Ovary (tissue), 9 donors: ENCODE data around the gene LYPD8. TPM values are rescaled to one million over a fixed set of nuclear protein-coding genes. Genes with fewer than 3 reads are reported as not detected.

Source experiments
- DNase-seq, 5 donors: peaks; one replicate each; pipeline ENCODE4 v3.0.0-alpha.2; 2019 to 2020
- H3K27ac ChIP-seq, 2 donors: fragments of 200-600 bp; one replicate each; pipeline versions ENCODE4 v1.5.1 to v1.8.0; 2019 to 2022
- H3K27me3 ChIP-seq: fragments of 200-600 bp; one replicate; pipeline ENCODE4 v1.8.0; 2022
- H3K36me3 ChIP-seq: fragments of 200-600 bp; sonication (generic); one replicate; pipeline ENCODE4 v1.5.1; 2019
- H3K4me1 ChIP-seq: one replicate; pipeline ENCODE4 v1.8.1; 2013; ENCODE audit warnings: mild to moderate bottlenecking, moderate library complexity; ENCODE audit not compliant: insufficient read depth
- H3K4me3 ChIP-seq: fragments of 200-600 bp; sonication (generic); one replicate; pipeline ENCODE4 v1.5.1; 2017
- H3K9me3 ChIP-seq, 2 donors: fragments of 200-600 bp in 1 of 2; sonication (generic) in 1 of 2; one replicate each; pipeline versions ENCODE4 v1.5.1 to v1.8.1; 2013 to 2019; ENCODE audit warnings: mild to moderate bottlenecking in 1 of 2, moderate library complexity in 1 of 2
- CTCF ChIP-seq, 3 donors: fragments of 450-650 bp in 2 of 3; fragments of 200-600 bp in 1 of 3; IDR thresholded peaks; one replicate each; pipeline versions ENCODE4 v1.5.1 to v1.8.0; 2016 to 2022; ENCODE audit warnings: antibody characterized with exemption in 3 of 3, mild to moderate bottlenecking in 1 of 3
- EP300 ChIP-seq: sonication (generic); formaldehyde crosslinking; IDR thresholded peaks from one replicate; pipeline ENCODE4 v1.6.1; 2017; ENCODE audit warnings: antibody characterized with exemption
- POLR2A ChIP-seq: fragments of 450-650 bp; IDR thresholded peaks from one replicate; pipeline ENCODE4 v1.6.1; 2017; ENCODE audit warnings: antibody characterized with exemption, mild to moderate bottlenecking, moderate library complexity
- WGBS, 3 donors: extraction: QIAGEN DNeasy Blood & Tissue Kit in 1 of 3; methylation state at CpG; one replicate each; pipeline versions ENCODE4 v1.1.5 to v1.1.7; 2013 to 2017; 5-methylcytosine and 5-hydroxymethylcytosine counted together
- intact Hi-C, 4 donors: fragments of 100-400 bp; cut with DNase I; formaldehyde crosslinking; loops; one replicate each; pipeline versions ENCODE4 v1.11.0 to v1.15.1; 2022 to 2023
- polyA plus RNA-seq, 2 donors: library from polyadenylated mRNA; stranded (reverse); fragments of 200-250 nt in 1 of 2; fragments of 350-450 nt in 1 of 2; fragmentation: Illumina TruSeq in 1 of 2; extraction: RNeasy Lipid Tissue Mini Kit (QIAGEN cat#74804) in 1 of 2; gene quantifications; one replicate each; pipeline ENCODE4 v1.2.3, GENCODE V29; 2013 to 2014
- total RNA-seq, 7 donors: library from RNA; depleted of rRNA in 2 of 7; stranded (reverse); fragments of >200 nt in 2 of 7; fragmentation: NEBNext Ultra II Directional in 3 of 7; extraction: Animal tissue kit (Norgen Biotek cat#: 25700) in 3 of 7; gene quantifications; one replicate each; pipeline versions ENCODE4 v1.1.0 to v1.2.4, GENCODE V29; 2016 to 2023
- donor health status: DM: no; HTN: no; CAD: no; lungs with moderate emphysema.
- donor health status: DM: no; HTN: no; CAD: no.
- donor health status: Bipolar disorder and iron deficiency.
- donor health status: DM: yes; HTN: yes; CAD: no.
- donor health status: DM: no; HTN: no; CAD: no.
- donor health status: DM: yes; HTN: yes; CAD: no.

Gene LYPD8
- total and polyA plus RNA-seq, 9 donors: 0.24 TPM; not detected in 8

- TF ChIP-seq POLR2A: no peak
- TF ChIP-seq EP300: no peak
- no peak for TF ChIP-seq CTCF (IDR thresholded peaks at IDR 0.05)
- Histone ChIP-seq H3K27me3 (no peaks in the 10 kb centered on the region), H3K4me3 (no peak overlapping the region), H3K27ac (no peak overlapping the region), H3K4me1 (no peaks in the 10 kb centered on the region), H3K36me3 (no peaks in the 10 kb centered on the region), H3K9me3 (no peaks in the 10 kb centered on the region)
- intact Hi-C loops: no loop called here
- 76 to 83% (median 82%) methylated on average over 16 of the region's 16 CpGs for WGBS, 3 donors
- no peak for DNase-seq
These were observed 27.0 kb upstream of the LYPD8 start for GRCh38 chr1:248782416-248783141.

- intact Hi-C loops: no loop called here
- no peaks in the 10 kb centered on the region for H3K27me3 ChIP-seq
- no peak overlapping the region for H3K27ac ChIP-seq
- no peak overlapping the region for H3K4me3 ChIP-seq
- no peaks in the 10 kb centered on the region for H3K36me3 ChIP-seq
- H3K4me1 ChIP-seq: no peaks in the 10 kb centered on the region
- 61 to 82% (median 65%) methylated on average over 2 of the region's 2 CpGs for WGBS, 3 donors
- TF ChIP-seq POLR2A (no peak), CTCF (IDR thresholded peaks at IDR 0.05) (no peak), EP300 (no peak)
- DNase-seq: no peak
- H3K9me3 ChIP-seq: peaks cover 0 to 8% of the 10 kb centered on the region in 2 donors
These were observed 23.8 kb upstream of the LYPD8 start for GRCh38 chr1:248779350-248779749.

- intact Hi-C loops: no loop called here
- H3K4me1 ChIP-seq: no peaks in the 10 kb centered on the region
- H3K27ac ChIP-seq: no peak overlapping the region
- no peak overlapping the region for H3K4me3 ChIP-seq
- DNase-seq: no peak
- H3K9me3 ChIP-seq: peaks cover 0 to 8% of the 10 kb centered on the region in 2 donors
- H3K27me3 ChIP-seq: no peaks in the 10 kb centered on the region
- no peaks in the 10 kb centered on the region for H3K36me3 ChIP-seq
- TF ChIP-seq EP300 (no peak), POLR2A (no peak)
- WGBS, 3 donors: 85 to 95% (median 86%) methylated on average over 2 of the region's 2 CpGs
These were observed 23.3 kb upstream of the LYPD8 start for GRCh38 chr1:248778906-248779305.

- Histone ChIP-seq H3K27ac (no peak overlapping the region), H3K4me1 (no peaks in the 10 kb centered on the region), H3K36me3 (no peaks in the 10 kb centered on the region), H3K27me3 (no peaks in the 10 kb centered on the region), H3K9me3 (peaks cover 0 to 8% of the 10 kb centered on the region in 2 donors), H3K4me3 (no peak overlapping the region)
- TF ChIP-seq CTCF (IDR thresholded peaks at IDR 0.05) (no peak), EP300 (no peak), POLR2A (no peak)
- no peak for DNase-seq
- intact Hi-C loops: no loop called here
These were observed 21.4 kb upstream of the LYPD8 start for GRCh38 chr1:248776991-248777390.

DNA sequence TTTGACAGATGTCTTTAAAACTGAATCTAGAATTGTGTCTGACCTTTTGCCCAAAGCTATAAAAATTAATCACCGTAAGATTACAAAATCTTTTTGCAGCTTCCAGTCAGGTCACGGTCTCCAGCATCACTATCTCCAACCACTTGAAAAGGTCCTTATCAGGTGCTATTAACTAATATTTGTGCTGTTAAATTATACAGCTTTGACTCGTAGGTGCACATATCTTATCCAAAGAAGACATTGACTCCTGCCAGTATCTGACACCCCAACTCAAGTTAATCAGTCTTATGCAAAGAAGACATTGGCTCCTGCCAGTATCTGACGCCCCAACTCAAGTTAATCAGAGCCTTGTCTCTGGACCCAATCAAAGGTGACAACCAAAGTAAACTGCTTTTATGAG, 19.9 kb upstream of the LYPD8 start:
- TF ChIP-seq CTCF (IDR thresholded peaks at IDR 0.05) (no peak), POLR2A (no peak), EP300 (no peak)
- WGBS, 3 donors: 70 to 75% (median 73%) methylated on average over 4 of the region's 4 CpGs
- Histone ChIP-seq H3K9me3 (peaks cover 0 to 8% of the 10 kb centered on the region in 2 donors), H3K27me3 (no peaks in the 10 kb centered on the region), H3K27ac (no peak overlapping the region), H3K36me3 (no peaks in the 10 kb centered on the region), H3K4me1 (no peaks in the 10 kb centered on the region), H3K4me3 (no peak overlapping the region)
- intact Hi-C loops: no loop called here
- DNase-seq: no peak
